HG02798 (cell line): ENCODE results near the gene SLC44A5.
"Not testable (repeated sequence)": the region's sequence is repeated elsewhere in the genome, so short reads cannot be mapped to it uniquely, and the experiment has no call there.

Experiments
- ATAC-seq: cut with Tn5 transposase; IDR thresholded peaks from one replicate; pipeline ENCODE4 v1.9.1; 2021; ENCODE audit warnings: mild to moderate bottlenecking; ENCODE audit not compliant: unreplicated experiment, poor library complexity

The SLC44A5 gene

DNA sequence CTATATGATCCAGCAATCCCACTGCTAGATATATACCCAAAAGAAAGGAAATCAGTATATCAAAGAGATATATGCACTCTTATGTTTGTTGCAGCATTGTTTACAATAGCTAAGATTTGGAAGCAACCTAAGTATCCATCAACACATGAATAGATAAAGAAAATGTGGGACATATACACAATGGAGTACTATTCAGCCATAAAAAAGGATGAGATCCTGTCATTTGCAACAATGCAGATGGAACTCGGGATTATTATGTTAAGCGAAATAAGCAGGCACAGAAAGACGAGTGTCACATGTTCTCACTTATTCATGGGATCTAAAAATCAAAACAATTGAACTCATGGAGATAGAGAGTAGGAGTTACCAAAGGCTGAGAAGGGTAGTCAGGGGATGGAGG is 17.5 kb downstream of the SLC44A5 start:
- ATAC-seq = not testable (repeated sequence)

DNA sequence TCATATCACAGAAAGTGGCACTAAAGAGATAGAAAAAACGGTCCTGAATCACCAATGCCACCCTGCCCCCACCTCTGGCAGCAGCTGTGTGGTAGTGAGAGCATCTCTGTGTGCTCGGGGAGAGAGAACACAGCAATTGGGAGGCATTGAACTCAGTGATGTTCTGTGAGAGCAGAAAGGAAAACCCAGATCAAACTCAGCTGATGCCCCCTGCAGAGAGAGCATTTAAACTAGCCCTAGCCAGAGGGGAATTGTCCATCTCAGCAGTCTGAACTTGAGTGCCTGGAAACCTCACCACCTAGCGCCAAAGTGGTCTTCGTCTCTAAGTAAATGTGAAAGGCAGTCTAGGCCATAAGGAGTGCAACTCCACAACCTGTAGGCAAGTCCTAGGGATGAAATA is 21.3 kb downstream of the SLC44A5 start:
- no peak for ATAC-seq

DNA sequence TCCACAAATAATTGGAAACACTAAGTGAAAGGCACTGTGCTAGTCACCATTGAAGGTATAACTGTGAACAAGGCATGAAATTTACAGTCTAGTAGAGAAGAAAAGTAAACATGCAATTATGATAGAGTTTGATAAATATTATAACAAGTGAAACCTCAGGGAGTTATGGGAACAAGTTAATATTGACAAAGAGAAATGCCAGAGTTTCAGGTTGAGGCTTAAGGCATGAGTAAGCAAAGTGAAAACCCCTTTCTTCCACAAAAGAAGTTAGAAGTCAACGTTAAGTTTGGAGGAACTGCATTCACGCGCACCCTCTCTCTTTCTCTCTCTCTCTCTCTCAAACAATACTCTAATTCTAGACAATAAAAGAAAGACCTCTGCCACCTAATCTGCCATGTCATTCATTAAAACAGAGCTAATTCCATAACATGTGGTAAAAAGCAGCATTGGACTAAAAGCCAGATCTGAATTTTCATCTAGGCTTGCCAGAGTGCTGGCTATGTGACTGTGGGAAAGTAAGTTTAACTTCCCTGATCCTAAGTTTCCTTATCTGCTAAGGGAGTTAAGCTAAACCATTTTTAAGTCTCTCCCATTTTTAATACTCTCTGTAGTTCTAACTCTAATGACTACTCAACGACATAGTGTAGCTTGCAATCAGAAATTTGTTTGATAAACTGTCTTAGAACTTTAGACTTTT is 22.0 kb downstream of the SLC44A5 start:
- no peak for ATAC-seq

DNA sequence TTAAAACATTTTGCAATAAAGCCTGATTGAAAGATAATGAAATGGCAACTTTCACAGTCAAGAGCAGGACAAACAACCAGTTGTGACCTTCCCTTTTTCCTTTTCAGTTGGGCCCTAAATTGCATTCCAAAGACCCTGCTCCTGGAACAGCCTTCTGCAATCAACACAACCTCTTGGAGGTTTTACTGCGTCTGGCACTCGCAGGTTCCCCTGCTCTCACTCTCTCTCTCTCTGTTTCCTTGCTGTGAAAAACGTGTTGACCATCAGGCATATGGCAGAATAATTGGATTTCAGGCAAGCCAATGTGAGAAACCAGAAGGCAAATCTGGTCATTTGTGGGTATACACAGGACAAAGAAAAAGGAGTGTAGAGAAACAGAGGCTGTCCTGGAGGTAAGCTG is 23.2 kb downstream of the SLC44A5 start:
- no peak for ATAC-seq

DNA sequence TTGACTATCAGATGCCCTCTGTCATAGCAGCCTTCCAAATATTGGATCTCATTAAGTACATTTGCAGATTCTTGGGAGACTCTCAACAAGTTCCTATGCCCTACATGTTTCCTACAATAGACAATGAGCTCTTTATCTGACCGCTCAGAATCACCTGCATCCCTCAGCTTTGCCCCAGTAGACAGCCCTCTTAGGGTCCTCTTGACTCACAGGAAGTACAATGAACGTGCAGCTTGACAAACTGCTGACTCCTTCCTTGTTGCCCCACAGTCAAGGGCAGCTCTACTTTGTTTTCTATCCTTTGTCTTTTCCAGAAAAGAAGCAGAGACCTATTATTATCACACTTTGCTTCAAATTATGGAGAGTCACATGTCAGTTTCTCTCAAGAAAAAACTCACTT is 27.6 kb downstream of the SLC44A5 start:
- ATAC-seq = no peak

DNA sequence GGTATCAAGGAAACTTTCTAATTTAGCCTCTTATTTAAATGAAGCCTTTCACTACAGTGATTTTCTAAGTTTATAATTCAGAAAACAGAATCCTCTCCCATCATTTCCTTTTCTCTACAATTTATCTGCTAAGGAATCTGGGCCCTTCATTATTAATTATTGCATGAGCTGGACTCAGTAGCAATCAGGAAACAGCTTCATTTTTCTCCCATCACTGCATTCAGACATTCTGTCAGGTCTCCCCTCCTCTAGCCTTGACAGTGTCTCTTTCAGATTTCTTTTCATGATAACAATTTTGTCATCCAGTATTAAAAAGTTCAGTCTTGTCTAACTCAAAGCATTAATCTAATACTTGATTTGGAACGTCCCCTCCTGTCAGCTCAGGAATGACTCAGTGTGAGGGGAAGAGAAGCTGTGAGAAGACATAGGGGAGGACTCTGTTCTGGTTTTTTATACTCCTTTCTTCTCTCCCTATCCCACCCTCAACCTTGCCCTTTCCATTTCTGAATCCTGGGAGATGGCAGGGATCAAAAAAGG is 28.1 kb downstream of the SLC44A5 start:
- no peak for ATAC-seq

DNA sequence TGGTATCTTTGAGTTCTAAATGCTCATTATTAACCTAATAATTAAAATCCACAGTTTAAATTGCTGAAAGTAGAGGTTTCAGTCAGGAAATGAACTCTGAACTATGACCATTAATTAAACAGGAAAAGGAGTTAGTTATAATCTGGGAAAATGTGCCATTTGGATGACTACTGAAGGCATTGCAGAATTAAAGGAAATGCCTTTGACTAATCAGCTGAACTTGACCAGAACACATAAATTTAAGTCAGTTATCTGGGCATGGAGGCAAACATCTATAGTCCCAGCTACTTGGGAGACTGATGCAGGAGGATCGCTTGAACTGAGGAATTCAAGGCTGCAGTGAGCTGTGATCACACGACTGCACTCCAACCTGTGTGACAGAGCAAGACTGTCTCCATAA is 31.9 kb downstream of the SLC44A5 start:
- ATAC-seq = no peak

DNA sequence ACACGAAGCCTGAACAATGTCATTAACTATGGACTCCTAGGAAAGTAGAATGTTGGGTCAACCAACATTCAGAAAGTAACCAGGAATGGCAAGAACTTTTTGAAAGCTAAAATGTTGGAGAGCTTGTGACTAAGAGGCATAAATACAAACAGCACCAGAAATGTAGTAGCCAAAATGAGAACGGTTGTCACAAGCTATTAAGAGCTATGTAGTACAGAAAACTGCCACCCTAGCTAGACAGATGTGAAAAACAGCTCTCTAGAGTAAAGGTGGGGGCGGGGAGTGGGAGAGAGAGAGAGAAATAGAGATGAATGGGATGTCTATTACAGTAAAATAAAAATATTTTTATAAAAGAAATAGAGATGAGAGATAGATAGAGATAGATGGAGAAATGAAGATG is 35.1 kb downstream of the SLC44A5 start:
- no peak for ATAC-seq

DNA sequence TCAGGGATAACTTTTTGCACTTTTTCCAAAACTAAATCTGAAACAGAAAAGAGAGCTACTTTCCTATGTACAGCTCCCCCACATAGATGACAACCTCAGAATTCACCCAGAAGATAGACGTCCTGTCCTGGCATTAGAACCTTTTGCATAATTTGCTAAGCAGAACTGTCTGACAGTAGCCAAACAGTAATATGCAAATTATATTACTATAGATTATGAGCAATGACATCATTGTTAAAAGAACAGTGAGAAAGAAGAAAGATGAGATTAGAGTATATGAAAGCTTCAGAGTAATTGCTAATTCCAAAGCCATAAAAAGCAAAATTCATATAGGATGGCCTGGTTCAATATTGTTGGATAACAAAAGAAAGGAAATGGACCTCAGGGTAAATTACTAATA is 43.7 kb downstream of the SLC44A5 start:
- no peak for ATAC-seq

DNA sequence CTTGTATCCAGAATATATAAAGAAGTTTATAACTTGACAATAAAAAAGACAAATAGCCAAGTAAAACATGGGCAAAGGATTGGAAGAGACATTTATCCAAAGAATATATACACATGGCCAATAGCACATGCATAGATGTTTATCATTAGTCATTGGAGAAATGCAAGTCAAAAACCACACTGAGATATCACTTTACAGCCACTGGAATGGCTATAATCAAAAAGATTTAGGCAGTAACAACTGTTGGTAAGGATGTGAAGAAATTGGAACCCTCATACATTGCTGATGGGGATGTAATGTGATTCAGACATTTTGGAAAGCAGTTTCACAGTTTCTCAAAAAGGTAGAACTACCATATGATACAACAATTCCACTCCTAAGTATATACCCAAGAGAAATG is 51.1 kb downstream of the SLC44A5 start:
- no peak for ATAC-seq

DNA sequence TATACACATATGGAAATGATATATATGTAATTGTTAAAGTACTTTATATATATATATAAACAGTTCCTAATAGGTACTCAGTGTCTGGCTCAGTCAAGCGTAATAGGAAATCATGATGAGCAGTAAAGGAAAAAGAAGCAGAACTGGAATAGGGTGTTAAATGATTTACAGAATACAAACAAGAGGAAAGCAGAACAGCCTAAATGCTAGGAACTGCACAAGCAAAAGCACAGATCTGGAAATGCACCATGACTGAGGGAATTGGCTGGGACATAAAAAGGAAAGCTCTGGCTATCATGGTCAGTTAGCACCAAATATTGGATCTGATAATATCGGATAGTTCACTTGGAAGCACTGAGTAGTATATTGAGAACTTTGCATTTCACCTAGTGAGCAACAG is 51.8 kb downstream of the SLC44A5 start:
- no peak for ATAC-seq

DNA sequence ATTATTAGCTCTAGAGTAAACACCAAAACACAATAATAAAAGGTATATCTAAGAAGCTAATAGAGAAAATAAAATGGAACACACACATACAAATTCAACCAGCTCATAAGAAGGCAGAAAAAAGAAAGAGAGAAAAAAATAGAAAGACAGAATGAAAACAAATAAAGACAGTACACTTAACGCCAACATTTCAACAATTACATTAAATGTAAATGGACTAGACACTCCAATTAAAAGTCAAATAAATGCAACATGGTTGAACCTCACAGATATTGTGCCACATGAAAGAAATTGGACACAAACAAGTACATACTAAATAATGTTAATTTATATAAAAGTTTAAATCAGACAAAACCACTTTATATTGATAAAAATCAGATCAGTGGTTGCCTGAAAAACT is 56.0 kb downstream of the SLC44A5 start:
- no peak for ATAC-seq

DNA sequence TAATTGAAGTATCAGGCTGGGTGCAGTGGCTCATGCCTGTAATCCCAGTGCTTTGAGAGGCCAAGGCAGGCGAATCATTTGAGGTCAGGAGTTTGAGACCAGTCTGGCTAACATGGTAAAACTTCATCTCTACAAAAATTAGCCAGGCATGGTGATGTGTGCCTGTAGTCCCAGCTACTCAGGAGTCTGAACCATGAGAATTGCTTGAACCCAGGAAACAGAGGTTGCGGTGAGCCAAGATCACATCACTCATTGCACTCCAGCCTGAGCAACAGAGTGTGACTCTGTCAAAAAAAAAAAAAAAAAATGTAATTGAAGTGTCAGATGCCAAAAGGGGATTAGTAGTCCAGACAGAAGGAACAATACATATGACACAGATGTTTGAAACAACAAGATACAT is 56.7 kb downstream of the SLC44A5 start:
- ATAC-seq = no peak

DNA sequence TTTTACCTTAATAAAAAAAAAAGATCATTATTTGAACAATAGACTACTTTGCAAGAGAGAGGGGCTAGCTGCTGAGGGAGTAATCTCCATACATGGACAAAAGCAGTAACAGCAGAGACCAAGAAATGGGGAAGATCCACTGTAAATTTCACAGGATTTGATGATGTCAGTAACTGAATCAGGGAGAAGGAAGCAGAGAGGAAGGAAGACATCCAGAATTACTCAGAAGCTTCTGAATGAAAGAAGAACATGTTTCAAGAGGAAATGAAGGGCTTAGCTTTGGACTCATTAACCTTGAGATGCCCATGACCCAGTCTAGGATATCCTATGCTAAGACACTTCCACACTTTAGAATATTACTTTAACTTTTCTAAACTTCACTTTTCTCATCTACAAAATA is 60.4 kb downstream of the SLC44A5 start:
- ATAC-seq = no peak

DNA sequence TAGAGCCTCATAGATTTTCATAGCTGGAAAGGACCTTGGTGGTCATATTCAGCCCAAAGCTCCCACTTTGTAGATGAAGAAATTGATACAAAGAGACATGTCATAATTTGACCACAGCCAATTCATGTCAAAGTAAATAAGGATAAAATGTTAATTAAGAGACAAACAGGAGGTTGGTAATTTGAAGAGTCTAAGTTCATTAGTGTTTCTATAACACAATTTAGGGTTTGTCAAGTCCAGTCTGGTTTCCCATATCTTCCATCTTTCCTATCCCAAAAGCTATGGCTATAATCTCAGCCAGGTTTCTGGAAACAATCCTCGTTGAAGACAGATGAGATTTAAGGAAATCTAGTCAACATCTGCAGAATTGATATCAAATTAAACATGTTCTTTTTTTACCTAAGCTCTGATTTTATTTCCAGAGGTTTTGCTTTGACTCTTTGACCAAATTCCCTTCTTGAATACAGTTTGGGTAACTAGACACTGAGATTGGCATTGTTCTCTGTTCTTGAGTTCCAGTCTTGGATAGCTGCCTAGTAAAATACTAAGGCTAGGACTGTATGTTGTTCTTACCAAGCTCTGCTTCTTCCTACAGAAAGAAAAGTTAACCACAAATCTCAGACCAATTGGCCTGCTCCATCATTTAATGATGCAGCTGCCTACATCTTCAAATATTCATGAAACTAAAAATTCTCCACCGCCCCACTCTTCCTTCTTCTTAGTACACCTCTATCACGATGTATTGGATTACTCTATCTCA is 62.0 kb downstream of the SLC44A5 start:
- no peak for ATAC-seq

DNA sequence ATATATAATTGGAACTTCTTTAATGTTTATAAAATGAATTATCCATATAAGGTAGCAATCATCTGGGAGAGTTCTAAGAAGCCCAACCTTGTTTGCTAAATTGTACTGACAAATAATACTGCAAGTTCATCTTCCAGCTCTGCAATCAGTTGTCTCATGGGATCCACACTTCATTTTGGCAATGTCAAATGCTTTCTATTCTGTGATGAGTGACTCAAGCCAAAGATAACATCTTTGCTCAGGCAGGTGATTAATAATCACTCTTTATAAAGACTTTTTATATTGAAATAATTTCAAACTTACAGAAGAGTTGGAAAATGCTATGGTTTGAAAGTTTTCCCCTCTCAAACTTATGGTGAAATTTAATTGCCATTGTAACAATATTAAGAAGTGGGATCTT is 67.2 kb downstream of the SLC44A5 start:
- ATAC-seq = no peak

DNA sequence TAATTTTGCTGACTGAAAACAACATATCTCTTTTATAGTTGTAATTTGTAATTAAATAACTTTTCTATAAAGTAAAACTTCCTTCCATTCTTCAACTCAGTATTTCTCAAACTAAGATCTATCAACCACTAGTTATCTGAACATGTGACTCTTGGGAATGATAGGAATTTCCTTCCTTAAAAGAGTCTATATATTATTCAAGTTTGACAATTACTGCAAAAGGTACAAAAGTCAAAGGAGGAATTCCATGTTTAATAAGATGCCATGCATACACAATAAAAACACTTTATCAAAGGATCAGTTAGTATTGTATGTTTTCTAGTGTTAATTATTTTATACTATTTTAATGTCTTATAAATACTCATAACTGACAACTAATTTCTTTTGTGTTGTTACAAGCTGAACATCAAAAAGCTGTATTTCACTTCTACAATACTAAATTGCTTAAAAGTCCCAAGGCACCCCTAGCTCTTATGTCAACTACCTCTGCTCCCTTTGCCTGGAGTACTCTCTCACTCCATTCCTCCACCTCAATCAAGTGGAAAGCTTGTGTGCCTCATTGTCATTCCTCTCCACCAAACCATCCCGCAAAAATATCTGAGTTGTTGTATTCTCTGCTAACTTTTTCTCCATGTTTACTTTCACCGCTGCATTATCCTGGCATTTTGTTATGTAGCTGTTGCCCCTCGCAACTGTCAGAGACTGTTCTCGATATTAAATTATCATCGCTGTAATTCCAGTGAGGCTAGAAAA is 67.9 kb downstream of the SLC44A5 start:
- ATAC-seq = no peak

DNA sequence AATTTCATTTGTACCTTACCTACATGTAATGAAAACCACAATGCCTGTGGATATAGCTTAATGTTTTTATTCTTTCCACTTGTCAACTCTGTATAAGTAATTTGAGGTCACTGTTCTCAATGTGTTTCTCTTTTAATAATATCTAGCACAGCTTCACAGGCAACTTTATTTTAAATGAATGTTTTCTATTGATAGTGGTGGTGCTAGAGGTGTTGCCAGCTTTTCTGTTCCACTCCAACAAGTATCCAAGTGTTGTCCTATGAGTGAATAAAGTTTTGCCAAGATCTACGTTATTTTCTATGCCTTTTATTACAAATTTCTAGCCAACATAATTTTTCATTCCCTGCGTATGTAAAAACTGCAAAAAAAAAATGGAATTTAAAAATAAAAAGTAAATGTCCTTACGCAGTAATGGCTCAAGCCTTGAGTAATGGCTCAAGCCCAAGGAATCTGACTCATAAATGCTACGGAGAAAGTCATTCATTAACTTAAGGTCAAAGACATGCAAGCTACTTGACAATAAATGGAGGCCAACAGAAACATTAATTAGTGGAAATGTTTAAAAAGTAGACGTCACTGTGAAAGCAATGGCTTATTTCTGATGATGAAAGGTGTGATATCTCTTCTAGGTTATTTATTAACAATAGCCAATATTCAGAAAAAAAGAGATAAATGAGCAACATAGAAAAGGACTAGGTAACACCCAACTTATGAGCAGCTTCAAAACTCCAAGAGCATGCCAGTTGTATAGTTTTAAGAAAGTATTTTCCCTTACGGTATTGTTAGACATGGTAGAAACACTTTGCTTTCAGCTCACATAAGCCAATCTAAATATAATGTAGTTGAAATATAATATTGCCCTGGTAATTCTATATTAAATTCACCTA is 71.4 kb downstream of the SLC44A5 start:
- ATAC-seq = no peak

DNA sequence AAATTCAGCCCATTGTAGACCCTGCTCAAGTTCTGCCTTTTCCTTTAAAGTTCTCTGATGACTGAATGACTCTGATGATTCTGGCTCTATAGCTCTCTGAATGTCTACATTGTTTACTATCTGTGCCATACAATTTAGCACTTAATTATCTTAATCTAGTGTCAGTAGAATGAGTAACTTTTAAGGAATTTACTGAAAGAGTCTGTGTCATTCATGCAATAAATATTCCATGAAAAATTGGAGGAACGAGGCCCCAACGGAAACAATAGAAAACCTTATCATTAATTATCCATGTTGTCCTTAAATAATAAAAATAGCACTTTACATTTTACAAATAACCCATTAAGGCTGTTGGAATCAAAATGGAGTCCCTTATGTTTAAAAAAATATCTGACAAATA is 77.8 kb downstream of the SLC44A5 start:
- no peak for ATAC-seq

DNA sequence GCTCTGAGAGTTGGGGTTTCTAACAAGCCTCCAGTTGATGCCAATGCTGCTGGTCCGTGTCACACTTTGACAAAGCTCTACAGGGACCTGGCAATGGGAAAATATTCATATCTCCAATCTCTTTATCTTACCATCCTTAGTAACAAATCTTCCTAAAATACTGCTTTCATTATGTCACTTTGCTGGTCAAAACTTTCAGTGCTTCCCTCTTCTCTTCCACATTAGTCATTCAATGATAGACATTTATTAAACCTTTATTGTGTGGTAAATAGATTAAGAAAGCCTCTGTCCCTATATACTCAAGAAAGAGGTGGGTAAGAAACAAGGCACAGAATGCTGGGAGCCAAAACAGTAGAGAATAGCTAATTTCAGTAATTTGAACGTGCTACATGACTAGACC is 79.3 kb downstream of the SLC44A5 start:
- no peak for ATAC-seq
